MM.1S (cell line): Measurements from ENCODE around the gene WDR17.

Experiments
- EZH2 ChIP-seq: fragments of 300-600 bp; sonication (generic); optimal IDR thresholded peaks from 2 replicates; pipeline ENCODE3; 2017; ENCODE audit warnings: low read depth, mild to moderate bottlenecking, antibody characterized with exemption, low read length, mixed read lengths
- TF ChIP-seq, protein P1 (sequence below): fragments of 300-600 bp; sonication (generic); IDR thresholded peaks from 2 replicates; pipeline ENCODE4 v1.5.1; 2016; ENCODE audit warnings: antibody characterized with exemption, low read length, mixed read lengths

DNA sequence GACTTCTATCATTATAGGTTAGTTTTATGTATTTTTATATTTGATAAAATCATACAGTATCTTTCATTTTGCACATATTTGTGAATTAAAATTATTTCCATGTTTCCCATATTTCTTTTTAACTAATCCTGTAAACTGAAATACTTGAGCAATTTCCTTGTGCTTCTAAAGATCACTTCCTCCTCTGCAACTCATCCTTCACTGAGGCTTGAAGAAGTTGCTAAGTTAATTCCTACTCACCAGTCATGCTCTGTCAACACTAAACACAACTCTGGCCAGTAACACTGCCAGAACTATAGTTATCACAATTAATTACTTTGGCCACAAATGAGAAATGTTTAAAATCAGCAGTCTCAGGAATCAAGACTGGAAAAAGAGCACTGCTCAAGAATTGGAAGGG, 123.0 kb downstream of the WDR17 start:
- TF ChIP-seq, protein P1, sequence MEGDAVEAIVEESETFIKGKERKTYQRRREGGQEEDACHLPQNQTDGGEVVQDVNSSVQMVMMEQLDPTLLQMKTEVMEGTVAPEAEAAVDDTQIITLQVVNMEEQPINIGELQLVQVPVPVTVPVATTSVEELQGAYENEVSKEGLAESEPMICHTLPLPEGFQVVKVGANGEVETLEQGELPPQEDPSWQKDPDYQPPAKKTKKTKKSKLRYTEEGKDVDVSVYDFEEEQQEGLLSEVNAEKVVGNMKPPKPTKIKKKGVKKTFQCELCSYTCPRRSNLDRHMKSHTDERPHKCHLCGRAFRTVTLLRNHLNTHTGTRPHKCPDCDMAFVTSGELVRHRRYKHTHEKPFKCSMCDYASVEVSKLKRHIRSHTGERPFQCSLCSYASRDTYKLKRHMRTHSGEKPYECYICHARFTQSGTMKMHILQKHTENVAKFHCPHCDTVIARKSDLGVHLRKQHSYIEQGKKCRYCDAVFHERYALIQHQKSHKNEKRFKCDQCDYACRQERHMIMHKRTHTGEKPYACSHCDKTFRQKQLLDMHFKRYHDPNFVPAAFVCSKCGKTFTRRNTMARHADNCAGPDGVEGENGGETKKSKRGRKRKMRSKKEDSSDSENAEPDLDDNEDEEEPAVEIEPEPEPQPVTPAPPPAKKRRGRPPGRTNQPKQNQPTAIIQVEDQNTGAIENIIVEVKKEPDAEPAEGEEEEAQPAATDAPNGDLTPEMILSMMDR, result no peak
- no peak for TF ChIP-seq EZH2
